GM18499 (cell line): Measurements from ENCODE around the gene CENPT.
A peak's percentile ranks its signal among the peaks of the same experiment; 100 is the strongest.
"Not testable (repeated sequence)": the region's sequence is repeated elsewhere in the genome, so short reads cannot be mapped to it uniquely, and the experiment has no call there.

Source experiments
- ATAC-seq: cut with Tn5 transposase; IDR thresholded peaks from one replicate; pipeline ENCODE4 v1.9.1; 2021; ENCODE audit warnings: moderate number of reproducible peaks; ENCODE audit not compliant: insufficient read depth, unreplicated experiment

CENPT gene

DNA sequence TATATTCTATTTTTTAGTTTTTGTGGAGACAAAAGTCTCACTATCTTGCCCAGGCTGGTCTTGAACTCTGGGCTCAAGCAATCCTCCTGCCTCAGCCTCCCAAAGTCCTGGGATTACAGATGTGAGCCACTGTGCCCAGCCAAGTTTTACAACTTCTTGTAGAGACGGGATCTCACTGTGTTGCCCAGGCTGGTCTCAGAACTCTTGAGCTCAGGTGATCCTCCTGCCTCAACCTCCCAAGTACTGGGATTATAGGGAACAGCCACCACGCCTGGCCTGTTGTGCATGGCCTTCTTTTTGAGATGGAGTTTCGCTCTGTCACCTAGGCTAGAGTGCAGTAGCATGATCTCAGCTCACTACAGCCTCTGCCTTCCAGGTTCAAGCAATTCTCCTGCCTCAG is 6.2 kb upstream of the CENPT start:
- ATAC-seq: no peak

DNA sequence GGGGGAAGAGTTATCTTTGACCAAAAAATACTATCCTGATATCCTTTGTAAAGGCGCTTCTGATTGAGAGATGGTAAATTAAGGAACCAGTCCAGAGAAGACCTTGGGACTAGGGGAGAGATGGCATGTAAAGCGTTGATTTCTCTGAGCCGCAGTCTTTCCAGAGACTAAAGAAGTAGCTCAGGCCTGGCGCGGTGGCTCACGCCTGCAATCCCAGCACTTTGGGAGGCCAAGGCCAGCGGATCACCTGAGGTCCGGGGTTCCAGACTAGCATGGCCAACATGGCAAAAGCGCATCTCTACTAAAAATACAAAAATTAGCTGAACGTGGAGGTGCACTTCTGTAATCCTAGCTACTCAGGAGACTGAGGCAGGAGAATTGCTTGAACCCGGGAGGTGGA is 625 bp upstream of the CENPT start:
- ATAC-seq: no peak

DNA sequence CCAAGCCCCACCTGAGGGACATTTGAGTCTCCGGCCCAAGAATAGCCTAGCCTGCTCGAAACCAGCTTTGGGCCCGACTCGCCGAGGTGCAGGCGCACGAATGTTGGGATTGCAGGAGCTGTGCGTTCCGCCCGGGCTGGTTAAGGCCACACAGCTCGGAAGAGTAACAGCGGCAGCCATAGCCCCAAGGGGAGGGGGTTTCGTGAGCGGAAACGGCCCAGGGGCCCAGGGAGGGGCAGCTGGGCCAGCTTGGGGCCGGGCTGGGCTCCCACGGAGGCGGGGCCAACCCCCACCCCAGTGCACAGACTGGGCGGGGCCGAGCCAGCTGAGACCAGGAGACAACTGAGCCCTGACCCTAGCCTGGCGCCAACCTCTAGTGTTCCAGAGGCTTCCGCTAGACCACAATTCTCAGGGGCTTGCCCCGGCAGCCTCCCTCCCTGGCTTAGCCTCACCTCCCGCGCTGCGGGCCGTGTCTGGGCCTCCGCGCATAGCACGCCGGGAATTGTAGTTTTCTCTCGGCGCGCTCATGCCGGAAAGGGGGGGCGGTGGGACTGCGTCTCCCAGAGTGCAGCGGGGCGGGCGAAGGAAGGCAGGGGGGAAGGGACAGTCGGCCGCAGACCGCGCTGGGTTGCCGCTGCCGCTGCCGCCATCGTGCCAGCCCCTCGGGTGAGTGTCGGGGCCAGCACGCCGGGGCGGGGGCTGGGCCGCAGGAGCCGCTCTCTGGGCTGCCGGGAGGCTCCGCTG is 1.0 kb downstream of the CENPT start, which contains the start of gene NUTF2:
Gene NUTF2, plus strand, starts transcription at position 614 of the 744 bp plus-strand sequence. CDS start 18,198 bp downstream, outside the sequence.
- peak; percentile 44 for ATAC-seq

DNA sequence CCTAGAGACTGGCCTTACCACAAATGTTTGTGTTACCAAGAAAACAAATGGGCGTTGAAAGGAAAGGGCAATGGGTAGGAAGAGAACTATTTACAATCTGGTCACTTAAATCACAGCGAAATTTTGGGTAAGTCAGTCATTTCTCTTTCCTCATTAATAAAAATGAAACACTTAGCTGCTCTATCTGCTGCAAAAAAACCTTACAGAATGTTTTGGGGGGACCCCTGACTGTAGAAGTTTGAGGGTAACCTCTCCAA is 1.5 kb downstream of the CENPT start:
- no peak for ATAC-seq

DNA sequence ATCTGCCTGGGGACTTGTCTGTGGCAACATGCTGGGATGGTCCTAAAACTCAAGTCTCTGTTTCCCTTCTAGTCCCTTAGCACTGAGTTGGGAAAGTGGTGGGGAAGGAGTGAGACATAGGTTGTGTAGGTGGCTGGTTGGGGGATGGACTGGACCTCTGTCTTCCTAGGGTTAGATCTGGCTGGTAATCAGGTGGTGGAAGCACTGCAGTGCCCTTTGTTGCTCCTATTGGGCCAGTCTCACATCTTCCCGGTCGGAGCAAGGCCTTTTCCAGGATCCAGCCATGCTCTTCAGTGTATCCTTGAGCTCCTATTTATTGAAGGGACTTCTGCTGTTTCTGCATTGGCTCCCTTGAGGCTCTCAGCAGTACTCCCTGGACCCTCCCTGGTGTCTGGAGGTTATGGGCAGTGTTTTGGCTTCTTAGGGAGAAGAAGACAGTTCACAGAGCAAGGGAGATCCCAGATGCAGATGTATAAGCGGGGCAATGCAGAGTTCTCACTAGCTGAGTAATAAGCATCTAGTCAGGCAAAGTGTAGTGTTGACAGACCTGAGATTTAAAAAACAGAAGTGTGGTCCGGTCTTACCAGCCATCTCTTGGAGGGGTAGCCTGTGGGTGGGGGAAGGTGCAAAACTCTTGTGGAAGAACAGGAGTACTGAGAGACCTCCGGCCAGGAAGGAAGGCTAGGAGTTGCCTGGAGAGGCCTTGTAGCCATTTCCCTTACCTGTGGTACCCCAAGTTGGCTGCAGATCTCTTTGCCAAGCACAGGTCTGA is 2.0 kb downstream of the CENPT start:
- ATAC-seq: no peak

DNA sequence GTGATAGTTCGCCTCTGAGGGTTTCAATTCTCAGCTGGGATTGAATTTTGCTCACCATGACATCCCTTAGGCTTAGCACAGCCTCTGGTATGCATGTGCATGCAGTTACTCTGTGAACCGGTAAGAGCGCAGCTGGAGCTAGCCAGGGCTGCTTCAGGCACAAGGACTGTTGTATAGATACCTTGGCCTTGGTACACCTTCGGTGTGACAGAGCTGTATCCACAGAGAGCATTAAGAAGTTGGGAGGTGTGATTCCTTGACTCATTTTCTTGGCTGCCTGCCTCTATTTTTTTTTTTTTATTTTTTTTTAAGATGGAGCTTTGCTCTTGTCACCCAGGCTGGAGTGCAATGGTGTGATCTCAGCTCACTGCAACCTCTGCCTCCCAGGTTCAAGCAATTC is 3.0 kb downstream of the CENPT start:
- ATAC-seq: no peak

DNA sequence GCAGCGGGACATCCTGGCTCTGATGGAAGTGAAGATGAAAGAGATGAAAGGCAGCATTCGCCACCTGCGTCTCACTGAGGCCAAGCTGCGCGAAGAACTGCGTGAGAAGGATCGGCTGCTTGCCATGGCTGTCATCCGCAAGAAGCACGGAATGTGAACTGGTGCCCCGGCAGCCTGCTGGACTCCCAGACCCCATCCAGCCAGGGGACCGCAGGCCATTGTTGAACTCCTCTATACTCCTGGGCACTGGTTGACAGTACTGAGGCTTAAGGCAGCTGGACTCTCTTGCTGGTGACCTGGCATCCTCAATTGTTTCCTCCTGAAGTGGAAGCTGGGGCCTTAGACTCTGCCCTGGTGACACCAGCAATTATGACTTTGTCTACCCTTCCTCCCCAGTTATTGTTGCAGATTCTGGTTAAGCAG is 4.1 kb downstream of the CENPT start:
- ATAC-seq: no peak

DNA sequence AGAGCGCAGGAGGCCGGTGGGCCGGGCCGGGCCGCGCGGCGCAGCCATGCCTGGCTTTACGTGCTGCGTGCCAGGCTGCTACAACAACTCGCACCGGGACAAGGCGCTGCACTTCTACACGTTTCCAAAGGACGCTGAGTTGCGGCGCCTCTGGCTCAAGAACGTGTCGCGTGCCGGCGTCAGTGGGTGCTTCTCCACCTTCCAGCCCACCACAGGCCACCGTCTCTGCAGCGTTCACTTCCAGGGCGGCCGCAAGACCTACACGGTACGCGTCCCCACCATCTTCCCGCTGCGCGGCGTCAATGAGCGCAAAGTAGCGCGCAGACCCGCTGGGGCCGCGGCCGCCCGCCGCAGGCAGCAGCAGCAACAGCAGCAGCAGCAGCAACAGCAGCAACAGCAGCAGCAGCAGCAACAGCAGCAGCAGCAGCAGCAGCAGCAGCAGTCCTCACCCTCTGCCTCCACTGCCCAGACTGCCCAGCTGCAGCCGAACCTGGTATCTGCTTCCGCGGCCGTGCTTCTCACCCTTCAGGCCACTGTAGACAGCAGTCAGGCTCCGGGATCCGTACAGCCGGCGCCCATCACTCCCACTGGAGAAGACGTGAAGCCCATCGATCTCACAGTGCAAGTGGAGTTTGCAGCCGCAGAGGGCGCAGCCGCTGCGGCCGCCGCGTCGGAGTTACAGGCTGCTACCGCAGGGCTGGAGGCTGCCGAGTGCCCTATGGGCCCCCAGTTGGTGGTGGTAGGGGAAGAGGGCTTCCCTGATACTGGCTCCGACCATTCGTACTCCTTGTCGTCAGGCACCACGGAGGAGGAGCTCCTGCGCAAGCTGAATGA is 4.8 kb downstream of the CENPT start:
- ATAC-seq: no peak

DNA sequence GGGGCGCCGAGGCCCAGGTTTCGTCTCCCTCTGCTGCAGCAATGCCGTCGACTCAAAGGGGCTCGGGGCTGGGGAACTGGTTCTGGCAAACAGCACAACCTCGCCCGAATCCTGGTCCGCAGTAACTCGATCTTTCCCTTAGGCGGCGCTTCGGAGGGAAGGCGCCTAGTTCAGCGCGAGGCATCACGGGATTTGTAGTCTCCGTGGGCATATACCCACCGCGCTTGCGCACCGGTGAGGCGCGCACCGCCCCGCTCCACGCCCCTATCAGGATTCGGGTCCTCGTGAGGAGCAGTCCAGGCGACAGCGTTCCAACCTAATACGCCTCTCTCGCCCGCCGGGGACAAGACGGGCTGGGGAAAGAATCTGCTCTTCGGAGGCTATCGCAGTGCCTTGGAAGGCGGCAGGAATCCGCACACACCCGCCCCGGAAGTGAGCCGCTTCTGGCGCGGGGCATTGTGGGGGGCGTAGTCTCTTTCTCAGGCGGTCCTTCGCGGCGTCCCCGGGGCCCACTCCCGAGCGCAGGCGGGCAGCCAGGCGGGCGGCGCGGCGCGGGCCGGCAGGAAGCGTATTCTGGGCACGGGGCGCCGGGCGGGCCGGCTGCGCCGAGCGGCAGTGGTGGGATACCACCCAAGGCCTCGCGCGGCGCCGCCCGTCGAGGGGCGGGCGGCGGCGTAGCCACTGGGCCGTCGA is 5.5 kb downstream of the CENPT start, which contains the start of gene THAP11:
Gene THAP11, plus strand, starts transcription at position 505 of the 693 bp plus-strand sequence. CDS start 235 bp downstream, outside the sequence.
- peak; percentile 39 for ATAC-seq

DNA sequence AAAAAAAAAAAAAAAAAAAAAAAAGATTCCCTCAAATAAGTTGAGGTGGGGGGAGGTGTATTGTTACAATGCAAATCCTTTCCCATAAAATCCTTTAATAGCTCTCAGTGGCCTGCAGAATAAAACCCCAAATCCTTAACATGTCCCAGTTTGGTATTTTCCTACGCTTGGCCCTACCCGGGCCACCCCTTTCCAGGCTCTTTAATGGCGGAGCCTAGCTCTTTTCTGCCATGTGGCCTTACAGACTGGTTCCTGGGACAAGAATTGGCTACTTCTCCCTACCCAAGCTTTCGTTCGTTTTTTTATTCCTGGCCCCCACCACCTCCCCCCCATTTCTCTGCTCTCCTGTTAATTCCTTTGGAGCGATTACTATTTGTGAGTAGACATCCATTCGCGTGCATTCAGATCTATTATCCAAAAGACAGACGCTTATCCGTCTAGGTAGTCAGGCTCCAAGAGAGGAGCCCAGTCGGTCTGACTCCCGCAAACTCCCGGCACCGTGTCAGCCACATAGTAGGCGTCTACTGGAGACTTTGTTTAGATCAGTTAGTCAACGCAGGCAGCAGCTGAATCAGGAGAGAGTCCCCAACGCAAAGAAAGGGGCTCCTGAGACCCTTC is 6.2 kb downstream of the CENPT start:
- no peak for ATAC-seq

DNA sequence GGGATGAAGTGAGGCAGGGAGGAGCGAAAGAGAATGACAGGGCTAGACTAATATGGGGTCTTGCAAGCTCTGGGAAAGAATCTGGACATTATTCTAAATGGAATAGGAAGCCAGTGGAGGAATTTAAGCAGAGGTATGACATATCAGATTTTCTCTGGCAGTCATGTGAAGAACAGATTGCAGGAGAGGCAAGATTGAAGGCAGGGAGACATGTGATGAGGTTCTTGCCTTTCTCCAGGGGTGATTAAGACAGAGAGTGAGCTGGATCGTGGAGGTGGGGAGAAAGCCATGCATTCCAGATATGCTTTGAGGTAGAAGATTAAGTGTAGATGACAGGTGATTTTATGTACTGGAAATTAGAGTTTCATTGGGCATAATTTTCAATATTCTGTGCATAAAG is 9.7 kb downstream of the CENPT start:
- no peak for ATAC-seq

DNA sequence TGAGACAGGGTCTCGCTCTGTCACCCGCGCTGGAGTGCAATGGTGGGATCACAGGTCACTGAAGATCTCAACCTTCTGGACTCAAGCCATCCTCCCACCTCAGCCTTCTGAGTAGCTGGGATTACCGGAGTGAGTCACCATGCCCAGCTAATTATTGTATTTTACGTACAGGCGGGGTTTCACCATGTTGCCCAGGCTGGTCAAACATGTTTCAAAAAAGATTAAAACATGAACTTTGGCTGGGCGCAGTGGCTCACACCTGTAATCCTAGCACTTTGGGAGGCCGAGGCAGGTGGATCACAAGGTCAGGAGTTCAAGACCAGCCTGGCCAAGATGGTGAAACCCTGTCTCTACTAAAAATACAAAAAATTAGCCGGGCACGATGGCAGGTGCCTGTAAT is 10.3 kb downstream of the CENPT start:
- not testable (repeated sequence) for ATAC-seq

DNA sequence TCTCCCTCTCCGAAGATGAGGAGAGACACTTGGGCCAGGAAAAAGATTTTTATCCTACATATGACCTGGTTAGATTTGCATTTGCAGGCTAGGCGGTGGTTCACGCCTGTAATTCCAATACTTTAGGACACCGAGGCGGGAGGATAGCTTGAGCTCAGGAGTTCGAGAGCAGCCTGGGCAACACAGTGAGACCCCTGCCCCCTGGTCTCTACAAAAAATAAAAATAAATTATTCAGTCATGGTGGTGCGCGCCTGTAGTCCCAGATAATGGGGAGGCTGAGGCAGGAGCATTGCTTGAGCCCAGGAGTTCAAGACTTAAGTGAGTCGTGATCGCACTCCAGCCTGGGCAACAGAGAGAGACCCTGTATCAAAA is 13.3 kb downstream of the CENPT start:
- no peak for ATAC-seq

DNA sequence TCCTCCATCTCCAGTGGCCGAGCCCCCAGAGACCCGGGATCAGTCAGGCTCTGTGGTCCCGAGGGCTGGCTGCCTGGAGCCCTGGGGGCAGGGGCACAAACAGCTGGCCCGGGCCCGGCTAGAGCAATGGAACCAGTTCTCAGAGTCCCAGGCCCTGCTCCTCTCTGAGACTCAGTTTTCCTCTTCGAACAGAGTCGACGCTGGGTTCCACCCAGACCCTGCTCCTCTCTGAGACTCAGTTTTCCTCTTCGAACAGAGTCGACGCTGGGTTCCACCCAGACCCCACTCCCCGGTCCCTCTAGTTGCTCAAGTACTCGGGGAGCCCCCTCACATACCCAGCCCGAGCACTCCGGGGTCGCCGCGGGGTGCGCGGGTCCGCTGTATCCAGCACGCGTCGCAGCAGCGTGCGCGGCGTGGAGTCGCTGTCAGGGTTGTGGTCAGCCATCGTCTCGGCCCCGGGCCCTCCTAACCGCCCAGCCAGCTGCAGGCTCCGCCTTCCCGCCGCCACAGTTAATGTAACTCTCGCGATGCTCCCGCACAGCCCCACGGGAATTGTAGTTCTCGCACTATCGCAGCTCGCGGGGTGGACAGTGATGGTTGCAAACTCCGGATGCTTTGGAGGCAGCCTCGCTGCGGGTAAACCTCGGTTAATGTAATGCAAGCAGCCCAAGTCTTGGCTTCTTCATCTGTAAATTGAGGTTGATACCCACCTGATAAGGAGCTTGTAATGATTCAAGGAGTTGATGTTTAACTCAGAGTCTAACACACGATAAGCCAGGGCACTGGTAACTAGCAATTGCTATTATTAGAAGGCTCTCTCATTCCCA is 13.9 kb downstream of the CENPT start:
- ATAC-seq: peak; percentile 94

DNA sequence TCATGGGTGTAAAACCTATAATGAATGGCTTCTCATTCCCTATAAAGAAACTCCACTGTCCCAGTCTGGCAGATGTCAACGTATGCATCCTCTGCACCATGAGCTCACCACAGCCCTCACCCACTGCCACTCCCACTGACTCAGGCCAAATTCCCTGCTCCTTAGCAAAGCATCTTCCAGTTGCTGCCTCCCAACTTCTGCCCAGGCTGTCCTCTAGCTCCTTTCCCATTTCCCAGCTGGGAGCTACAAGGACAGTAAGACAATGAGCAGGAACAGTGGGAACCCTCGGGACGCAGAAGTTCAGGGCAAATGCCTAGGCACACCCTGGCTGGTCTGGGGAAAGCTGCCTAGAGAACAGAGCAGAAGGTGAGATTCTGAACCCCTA is 14.5 kb downstream of the CENPT start:
- no peak for ATAC-seq

DNA sequence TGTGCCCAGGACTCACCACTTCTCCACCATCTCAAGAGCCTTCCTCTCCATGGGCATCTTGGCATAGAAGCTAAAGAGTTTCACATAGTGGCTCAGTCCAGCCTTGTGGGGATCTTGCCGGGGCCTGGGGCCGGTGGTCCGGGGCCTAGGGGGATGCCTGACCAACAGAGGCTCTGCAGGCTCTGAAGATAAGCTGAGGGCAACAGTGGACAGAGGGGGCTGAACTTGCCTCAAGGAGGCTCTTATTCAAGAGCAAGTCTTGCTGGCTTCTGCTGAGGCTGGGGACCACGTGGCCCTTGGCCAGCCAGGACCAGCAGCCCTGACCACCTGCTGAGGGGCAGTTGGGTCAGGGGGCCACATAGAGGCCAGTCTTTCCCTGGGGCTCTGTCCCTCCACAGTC is 18.8 kb downstream of the CENPT start:
- no peak for ATAC-seq

DNA sequence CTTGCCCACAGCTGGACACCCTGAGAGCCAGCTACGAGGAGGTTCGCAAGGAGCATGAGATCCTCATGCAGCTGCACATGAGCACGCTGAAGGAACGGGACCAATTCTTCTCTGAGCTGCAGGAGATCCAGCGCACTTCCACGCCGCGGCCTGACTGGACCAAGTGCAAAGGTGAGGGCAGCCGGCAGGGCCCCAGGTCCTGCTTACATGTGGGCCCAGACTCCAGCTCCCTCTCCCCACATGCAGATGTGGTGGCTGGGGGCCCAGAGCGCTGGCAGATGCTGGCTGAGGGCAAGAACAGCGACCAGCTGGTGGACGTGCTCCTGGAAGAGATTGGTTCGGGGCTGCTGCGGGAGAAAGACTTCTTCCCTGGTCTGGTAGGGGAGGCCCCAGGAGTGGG is 21.6 kb downstream of the CENPT start:
- no peak for ATAC-seq

DNA sequence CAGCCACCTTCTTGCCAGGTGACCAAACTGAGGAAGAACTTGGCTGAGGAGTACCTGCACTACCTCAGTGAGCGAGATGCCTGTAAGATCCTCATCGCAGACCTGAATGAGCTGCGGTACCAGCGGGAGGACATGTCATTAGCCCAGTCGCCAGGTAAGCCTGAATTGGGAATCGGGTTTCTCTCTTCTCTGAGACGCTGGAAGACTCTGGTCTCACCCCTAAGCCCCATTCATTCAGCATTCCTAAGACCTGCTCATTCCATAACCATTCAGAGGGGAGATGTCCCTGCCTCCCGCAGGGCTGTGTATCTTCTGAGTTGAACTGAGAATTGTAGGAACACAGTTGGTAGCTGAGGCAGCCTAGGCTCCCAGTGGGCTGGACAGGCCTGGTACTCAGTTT is 22.4 kb downstream of the CENPT start:
- no peak for ATAC-seq

DNA sequence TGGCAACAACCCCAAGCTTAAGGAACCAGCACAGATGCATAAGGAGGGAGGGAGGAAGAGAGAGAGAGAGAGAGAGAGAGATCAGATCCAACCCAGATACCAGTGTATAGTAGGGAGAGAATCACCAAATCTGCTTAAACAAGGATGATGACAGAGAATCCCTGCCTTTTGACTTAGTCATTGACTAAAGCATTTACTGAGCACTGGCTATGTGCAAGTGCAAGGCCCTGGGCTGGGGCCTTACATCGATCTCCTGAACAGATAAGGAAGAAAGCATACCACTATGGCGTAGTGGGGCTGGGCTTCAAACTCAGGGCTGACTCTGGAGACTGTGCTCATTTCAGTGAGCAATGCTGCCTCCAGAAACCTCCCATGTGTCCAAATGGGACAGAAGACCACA is 25.0 kb downstream of the CENPT start:
- no peak for ATAC-seq
